Stimulated activated CD8-positive, alpha-beta memory T cell treated with anti-CD3 and anti-CD28 coated beads, Interleukin-7, amount 100 ng/mL, for 4 hours (primary cell): ENCODE measurements around the gene INF2.

Source experiments
- DNase-seq, 2 donors: peaks; one replicate each; pipeline ENCODE4 v3.0.0-alpha.2; 2020; ENCODE audit warnings: low read depth in 2 of 2

The INF2 gene

DNA sequence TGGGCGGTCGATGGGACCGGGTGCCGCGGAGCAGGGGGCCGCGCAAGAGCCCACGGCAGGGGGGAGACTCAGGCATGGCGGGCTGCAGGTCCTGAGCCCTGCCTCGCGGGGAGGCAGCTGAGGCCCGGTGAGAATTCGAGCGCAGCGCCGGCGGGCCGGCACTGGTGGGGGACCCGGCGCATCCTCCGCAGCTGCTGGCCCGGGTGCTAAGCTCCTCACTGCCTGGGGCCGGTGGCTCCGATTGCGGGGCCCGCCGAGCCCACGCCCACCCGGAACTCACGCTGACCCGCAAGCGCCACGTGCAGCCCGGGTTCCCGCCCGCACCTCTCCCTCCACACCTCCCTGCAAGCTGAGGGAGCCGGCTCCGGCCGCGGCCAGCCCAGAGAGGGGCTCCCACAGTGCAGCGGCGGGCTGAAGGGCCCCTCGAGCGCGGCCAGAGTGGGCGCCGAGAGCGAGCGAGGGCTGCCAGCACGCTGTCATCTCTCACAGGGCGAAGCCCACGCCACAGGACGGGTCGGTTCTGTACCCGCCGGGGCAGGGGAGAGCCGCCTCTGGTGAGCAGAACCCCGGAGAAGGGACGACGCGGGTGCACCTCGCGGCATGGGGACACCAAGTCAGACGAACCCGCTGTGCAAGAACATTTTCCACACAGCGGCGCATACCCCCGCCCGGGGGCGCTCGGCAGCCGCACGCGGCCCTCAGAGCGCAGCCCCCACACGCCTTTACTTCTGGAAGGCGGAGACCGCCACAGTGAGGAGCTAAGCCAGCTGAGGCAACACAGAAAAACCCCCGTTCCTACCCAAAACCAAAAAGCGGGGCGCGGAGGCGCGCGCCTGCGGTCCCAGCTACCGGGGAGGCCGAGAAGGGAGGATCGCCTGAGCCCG is 62.4 kb downstream of the INF2 start:
- no peak for DNase-seq

DNA sequence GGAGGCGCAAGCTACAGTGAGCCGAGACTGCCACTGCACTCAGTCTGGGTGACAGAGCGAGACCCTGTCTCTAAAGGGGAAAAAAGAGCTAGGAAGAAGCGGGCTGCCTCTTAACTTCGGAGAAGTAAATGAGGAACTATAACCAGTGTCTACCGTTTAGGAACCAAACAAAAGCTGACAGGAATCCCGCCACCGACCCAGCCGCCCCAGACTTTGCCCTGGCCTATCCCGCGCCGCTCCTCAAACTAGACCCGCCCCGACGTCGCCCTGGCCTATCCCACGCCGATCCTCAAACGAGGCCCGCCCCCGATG is 63.0 kb downstream of the INF2 start:
- DNase-seq = no peak

DNA sequence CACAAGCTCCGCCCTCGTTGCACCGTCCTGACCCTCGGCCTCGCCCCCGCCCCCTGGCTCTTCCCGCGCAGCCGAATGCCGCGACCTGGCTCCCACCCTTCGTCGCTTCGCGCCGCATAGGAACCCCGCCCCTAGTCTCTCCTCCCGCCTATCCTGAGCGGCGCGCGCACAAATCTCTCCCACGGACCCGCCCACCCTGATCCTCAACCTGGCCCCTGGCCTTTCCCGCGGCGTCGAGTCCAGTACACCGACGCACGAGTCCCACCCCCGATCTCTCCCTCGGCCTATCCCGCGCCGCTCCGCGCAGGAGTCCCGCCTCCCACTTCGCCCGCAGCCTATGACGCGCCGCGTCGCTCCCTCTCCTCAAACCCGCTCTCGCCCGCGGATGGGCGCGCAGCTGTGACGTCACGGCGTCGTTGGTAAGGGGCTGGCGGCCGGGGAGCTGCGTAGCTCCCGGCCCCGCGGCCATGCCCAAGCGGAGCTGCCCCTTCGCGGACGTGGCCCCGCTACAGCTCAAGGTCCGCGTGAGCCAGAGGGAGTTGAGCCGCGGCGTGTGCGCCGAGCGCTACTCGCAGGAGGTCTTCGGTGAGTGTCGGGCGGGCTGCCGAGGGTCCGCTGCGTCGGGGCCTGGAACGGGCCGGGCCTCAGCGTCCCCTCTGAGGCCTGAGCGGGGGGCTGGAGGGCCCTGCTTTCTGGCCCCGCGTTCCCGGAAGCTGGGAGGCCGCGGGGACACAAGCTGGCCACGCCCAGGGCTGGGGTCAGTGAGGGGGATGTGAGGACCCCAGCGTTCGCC is 63.5 kb downstream of the INF2 start, which contains the start of gene SIVA1:
SIVA1 (plus strand) TSS at position 413 of the 793 bp plus-strand sequence; CDS start at position 468, 55 bp downstream.
- peak; percentile 99 for DNase-seq

DNA sequence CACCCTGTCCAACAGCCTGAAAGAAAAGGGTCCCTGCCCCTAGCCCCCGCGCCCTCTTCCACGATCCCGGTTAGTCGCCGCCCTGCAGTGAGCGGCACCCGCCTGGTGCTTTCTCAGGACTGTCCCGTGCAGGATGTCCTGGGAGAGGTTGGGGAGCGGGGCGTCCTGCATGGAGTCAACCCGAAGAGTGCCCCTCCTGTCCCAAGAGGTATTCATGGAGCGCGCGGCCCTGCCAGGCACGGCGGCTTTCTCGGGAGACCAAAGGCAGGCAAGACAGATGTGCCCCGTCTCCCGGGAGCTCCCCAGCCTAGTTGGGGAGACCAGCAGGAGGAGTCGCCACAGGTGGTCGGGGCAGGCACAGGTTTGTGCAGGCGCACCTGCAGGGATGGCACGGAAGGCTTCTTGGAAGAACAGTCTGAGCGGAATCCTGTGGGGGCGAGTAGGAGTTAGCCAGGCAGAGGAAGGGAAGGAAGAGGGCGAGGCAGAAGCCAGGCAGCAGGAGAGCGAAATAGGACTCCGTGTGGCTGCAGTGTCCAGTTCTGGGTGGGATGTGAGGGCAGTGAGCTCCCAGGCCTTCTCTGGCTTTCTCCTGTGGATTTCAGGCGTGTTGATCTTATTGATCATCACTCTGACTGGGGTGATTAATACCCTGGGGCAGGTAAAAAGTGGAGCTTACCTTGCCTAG is 64.3 kb downstream of the INF2 start:
- no peak for DNase-seq

DNA sequence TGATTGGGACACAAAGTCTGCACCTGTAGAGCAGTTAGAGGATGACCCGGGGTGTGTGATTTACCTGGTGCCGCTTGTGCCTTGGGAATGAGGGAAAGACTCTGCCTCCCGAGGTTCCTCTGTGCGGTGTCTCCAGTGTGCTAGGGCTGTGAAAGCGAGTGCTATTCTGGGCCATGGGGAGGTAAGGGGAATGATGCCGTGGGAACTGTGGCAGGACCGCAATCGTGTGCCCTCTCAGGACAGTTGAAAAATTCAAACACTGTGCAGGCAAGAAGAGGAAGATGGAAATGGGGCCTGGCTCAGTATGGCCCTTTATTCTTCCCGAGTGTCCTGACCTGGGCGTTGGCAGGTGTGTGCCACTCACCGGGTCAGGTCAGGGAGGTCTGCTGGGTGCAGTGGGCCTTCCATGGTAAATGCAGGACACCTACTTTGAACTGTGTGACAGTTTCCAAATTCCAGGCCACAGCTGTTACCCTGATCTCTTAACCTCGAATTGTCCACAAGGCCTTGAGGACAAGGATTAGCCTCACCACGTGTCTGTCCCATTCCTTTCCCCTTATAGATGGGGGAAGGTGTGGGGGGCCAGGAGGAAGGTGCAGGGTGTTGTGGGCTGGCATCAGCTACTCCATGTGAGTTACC is 64.9 kb downstream of the INF2 start:
- no peak for DNase-seq

DNA sequence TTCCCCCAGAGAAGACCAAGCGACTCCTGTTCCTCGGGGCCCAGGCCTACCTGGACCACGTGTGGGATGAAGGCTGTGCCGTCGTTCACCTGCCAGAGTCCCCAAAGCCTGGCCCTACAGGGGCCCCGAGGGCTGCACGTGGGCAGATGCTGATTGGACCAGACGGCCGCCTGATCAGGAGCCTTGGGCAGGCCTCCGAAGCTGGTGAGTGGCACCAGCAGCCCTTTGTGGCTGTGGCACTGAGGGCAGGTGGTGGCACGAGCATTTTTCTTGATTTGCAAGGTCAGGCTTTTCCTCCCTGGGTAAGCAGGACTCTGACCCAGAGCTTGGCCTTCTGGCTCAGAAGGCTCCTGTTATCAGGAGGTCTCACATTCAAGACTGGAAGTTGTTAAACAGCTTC is 66.2 kb downstream of the INF2 start:
- no peak for DNase-seq

DNA sequence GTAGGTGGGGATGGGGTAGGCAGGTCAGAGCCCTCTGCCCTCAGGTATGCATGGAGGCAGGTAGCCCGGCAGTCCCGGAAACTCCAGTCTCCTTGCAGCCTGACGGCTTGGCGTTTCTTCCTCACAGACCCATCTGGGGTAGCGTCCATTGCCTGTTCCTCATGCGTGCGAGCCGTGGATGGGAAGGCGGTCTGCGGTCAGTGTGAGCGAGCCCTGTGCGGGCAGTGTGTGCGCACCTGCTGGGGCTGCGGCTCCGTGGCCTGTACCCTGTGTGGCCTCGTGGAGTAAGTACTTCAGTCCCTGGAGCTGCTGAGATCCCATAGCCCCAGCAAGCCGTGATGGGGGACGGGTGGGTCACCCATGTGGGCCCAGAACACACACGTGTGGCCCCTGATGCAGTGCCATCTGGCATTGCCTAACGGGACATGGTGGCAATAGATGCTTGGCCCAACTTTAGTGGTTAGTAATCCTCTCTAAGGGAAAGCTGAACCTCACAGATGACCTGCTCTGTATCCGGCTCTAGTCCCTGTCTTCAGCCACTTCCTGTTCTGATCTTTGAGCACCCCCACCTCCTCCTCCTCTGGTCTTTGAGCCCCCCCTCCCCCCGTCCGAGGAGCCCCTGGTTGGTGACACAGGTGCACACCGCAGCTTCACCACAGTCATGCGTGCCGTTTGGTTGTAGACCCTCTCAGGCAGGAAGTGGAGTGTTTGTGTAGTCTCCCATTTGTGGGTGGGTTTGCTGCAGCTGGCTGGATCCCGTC is 67.2 kb downstream of the INF2 start:
- DNase-seq = no peak

DNA sequence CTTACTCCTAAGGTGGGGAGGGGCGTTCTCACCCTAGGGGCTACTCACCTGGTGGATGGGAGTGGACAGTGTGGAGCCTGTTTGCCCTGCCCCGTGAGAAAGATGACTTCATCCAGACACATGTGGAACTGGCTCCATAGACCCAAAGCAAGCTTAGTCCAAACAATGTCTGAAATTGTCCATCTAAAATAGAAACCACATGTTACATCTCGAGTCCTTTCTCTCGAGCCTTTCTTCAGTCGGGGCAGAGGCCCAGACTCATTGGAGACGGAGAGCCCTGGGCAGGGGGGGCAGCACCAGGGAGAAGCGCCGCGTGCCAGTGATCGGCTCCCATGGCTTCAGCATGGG is 67.8 kb downstream of the INF2 start:
- no peak for DNase-seq

DNA sequence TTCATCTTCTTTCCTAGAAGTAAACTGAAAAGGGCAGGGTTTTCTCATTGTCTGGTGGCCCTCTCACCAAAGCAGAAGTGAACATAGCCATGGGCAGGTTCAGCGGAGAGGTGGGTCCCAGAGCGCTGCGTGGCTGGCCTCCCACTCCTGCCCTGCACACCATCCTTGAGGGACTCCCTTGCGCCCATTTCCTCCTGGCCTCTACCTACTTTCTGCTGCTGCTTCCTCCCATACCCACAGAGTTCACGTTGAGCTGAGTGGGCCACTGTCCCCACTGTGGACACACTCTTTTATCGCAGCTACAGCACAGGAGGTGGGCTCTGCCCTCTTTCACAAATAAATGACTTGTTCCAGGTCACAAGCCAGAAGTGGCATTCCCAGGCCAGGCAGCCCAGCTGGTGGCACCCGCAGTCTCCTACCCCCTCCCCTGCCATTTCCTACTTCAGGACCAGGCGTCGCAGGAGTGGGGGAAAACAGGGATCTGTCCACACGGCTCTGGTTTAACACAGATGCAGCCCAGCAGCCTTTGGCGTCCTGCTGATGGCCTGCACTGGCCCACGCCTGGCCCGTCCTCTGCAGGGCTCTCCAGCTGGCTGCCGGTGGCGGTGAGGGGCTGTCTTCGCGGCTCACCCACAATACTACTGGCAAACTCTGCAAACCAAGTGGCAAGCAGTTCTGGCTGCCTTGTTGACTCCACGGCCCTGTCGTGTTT is 68.4 kb downstream of the INF2 start:
- no peak for DNase-seq

DNA sequence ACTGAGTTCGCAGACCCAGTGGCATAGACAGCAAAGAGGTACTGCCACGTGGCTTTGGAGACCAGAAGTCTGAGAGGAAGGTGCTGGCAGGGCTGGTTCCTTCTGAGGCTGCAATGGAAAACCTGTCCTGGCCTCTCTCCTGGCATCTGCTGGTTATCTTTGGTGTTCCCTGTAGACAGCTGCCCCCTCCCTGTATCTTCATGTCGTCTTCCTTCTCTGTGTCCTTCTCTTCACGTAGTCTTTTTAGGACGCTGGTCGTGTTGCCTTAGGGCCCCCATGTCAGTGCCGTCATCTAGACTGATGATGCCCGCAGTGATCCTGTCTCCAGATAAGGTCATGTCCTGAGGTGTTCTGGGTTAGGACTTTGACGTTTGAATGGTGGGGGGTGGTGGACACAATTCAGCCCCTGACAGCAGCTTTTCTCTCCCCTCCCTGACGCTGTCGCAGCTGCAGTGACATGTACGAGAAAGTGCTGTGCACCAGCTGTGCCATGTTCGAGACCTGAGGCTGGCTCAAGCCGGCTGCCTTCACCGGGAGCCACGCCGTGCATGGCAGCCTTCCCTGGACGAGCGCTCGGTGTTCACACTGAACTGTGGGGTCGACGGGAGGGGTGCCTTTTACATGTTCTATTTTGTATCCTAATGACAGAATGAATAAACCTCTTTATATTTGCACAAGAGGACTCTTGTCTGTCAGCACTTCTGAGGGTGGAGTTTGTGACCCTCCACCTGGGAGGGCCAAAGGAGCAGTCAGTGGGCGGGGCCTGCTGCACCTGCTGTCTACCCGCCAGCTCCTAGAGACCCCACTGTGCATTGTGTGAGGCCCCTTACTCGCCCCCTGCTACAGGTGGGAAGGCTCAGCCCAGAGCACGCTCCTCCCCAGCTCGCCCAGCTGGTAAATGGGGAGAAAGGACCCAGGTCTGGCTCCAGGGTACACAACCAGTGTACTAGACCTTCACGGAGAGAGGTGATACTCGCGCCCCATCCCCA is 69.9 kb downstream of the INF2 start:
- DNase-seq = no peak

DNA sequence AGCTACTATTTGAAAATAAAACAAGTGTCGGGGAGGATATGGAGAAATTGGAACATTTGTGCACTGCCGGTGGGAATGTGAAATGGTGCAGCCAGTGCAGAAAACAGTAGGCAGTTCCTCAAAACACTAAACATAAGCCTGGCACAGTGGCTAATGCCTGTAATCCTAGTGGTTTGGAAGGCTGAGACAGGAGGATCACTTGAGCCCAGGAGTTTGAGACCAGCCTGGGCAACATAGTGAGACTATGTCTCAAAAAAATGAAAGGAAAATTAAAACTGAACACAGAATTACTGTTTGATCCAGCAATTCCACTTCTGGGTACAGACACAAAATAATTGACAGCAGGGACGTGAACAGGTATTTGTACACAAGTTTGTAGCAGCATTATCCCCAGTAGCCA is 76.1 kb downstream of the INF2 start:
- DNase-seq = no peak

DNA sequence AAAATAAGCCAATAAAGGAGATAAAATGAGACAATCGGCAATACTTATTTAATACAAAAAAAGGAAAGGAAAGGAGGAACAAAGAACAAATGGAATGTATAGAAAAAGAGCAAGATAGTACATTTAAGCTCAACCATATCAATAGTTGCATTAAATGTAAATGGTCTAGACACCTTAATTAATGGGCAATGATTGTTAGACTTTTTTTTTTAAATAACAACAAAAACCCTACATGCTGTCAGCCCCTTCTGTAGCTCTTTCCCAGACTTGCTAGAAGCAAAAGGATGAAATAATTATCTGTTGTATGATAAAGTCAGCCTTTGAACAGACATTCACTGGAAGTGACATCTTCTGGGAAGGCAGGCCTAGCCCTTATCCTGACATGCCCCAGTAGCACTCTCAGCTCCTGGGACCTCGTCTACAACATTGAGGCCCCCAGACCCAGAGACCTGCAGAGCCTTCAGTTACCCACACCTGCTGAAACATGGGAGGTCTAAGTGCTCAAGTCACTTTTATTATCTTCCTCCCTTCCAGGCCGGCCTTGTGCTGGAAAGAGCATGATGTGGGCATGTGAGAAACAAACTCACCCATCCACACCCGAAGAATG is 76.9 kb downstream of the INF2 start:
- no peak for DNase-seq

DNA sequence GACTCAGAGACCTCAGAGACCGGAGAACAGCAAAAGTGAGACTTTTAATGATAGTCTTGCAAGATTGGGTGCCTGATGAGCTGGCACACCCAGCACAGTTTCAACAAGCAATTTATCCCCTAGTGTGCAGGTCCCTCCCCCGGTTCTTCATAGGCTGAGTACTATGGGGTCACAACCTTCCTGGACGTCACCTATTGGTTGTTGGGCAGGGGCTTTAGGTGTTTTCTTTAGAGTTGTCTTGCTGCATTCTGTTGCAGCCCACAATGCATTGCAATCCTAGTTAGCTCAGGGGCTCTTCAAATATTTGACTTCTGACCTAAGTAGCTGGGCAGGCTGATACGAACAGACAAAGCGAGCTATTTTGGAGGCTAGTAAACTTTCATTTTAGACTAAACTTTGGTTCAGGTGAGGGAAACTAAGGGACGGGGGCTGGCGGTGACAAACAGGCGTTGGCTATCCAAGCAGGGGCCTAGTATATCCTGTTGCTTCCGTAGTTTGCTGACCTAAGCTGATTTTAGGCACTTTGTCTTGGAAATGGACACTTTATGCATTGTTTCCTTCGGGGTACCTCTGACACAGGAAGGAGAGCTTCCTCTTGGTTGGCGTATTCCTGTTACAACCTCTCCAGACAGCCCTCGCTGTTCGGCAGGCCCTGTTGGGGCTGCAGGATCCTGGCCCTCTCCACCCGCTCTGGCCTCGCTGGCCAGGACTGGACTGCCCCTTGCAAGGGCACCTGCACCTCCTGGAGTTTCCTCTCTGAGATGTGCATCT is 77.6 kb downstream of the INF2 start:
- DNase-seq = no peak

DNA sequence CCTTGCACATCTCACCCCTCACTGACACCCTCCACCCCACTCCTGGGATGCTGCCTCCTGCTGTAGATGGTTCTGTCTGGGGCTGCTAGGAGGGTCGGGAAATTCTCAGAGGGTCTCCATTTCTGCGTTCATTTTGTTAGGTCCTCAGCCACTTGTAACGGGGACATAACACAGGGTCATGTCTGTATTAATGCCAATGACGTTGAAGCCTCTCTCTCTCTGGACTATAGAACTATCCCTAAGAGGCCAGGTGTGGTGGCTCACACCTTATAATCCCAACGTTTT is 78.2 kb downstream of the INF2 start:
- DNase-seq = no peak

DNA sequence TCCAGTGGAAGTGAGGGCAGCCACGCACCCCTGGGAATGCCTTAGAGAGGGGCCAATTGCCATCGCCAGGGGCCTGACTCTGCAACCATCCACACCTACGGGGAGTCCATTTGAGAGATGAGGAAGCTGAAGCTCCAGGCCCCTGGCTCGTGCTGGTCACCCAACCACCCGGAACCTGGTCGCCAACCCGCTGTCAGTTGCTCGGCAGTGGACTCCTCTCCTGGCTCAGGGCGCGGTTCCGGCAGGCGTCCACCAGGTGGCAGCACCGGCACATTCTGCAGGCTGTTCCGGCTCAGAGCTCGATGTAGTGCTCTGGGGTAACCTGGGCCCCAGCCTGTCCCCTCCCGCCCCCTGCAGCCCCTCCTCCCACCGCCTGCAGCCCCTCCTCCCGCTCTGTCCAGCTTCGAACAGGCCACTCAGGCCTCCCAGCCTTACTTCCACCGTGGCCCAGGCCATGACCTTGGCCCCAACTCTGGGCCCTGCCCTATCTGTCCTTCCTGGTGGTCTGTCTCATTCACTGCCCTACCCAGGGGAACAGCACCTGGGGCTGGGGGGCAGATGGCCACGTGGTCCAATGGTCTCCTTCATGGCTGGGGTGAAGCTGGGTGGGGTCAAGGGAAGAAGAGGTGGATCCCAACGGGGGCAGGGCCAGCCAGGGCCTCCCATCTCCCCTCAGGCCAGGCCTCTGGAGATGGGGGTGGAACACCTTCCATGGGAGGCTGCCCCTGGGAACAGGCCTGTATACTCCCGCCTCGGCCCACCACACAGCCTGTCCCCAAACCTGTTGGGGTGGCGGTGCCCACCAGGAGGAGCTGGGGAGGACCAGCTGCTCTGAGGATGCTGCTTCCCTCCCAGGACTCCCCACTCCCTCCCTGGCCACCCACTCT is 79.3 kb downstream of the INF2 start:
- peak; percentile 76 to 77 for DNase-seq

DNA sequence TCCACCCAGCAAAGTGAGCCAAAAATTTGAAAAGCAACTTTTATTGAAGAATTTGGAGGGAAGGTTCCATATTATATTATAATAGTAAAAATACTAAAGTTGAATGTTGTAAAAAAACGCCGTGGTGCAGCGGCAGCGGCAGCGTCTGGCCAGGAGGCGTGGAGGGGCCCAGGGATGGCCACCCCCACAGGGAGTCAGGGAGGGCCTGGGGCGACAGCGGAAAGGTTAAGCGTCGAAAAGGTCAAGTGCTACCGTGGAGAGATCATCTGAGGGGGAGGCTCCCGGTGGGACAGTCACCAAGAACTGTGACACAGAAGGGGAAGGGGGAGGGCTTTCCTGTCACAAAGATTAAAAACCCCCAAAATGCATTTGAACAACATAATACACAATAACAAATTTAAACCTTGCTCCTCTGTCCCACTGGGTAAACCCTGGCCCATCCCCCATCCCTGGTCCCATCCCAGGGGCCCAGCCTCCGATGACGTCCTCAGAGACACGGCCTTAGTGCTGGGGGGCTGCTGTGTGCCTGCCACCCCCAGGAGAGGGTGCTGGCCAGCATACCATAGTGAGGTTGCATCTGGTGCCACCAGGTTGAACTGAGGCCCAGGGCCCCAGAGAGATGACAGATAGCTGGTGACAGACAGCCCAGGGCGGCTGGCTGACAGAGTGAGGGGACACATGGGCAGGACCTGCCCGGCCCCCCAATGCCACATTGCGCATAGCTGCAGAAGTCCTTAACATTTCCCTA is 80.1 kb downstream of the INF2 start:
- DNase-seq = no peak

DNA sequence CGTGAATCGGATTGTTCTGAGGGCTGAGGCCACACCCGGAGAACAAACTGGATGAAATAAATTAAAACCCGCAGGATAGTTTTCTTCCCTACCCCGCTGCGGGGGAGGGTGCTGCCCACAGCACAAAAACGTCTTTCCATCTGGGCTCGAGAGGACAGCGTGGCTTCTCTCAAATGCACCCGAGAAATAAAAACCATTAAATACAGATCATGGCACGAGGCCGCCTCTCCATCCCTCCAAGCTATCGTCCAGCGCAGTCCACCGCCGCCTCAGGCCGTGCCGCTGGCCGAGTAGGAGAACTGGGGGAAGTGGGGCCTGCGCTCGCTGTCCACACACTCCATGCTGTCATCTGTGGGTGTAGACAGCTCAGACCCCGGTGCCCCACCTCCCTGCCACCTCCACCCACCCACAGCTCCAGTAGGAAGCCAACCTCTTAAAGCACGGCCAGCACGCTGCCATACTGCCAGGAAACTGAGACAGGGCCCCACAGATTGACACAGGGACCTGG is 80.7 kb downstream of the INF2 start:
- no peak for DNase-seq
